NCI-H187 (cell line): ENCODE data around the gene CILP2.
A peak's percentile ranks its signal among the peaks of the same experiment; 100 is the strongest.

Experiments
- DNase-seq, 2 experiments: peaks; one replicate each; lab custom pipeline; 2025; lab: John Stamatoyannopoulos, UW

Gene CILP2

DNA sequence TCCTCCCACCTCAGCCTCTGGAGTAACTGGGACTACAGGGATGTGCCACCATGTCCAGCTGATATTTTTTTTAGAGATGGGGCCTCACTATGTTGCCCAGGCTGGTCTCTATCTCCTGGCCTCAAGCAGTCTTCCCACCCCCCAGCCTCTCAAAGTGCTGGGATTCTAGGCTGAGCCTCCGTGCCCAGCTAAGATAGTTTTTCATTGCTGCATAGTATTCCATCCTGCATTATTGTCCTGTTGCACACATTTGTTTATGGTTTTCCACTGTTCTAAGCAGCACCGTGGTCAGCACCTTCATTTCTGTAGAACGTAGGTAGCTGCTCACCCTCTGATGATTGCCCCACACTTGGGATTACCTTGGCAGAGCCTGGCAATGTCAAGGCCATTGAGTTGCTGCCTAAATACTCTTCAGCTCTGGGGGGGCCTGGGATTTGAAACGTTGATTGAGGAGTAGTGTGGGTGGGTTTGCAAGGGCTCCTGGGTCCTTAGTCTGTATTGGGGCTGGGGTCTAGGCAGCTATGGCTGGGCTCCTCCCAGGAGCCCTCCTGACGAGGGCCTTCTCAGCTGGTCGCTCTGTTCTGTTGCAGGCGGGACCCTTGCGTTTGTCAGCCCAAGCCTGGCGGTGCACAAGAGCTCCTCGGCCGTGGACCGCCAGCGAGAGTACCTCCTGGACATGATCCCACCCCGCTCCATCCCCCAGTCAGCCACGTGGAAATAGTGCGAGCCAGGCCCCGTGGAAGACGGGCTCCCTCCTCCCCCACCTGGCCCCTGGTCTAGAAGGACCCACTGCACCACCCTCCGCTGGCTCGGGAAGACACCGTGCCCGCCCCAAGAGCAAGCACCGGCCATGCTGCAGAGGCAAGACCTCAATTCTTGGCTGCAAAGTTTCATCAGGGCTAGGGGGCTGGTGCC lies 33.1 kb upstream of the CILP2 start:
- DNase-seq = no peak

DNA sequence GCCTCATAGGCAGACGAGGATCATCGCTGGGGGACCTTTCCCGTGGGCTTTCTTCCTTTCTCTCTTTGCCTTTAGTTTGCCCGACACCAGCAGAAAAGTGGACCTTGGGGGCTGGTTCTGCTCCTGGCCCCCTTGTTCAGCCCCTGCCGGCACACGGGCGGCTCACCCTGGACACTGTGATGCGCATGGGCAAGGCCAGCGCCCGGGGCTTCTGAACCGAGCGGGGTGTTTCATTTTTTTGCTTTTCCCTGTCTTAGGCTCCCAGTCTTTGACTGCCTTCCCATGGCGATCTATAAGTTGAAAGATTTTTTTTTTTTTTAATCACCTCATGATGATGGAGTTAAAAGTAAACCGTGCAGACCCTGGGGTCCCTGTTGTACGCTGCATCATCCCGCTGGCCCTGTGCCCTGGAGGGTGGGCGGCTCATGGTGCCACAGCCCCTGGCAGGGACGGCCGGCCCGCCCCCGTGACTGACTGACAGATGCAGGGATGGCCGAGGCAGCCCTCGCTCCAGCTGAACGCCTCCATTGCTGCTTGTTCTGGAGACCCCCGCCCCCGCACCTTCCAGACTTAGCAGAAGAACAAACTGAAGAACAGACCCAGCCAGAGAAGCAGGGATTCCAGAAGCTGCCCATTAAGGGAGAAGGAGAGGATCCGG lies 32.3 kb upstream of the CILP2 start:
- DNase-seq = no peak

DNA sequence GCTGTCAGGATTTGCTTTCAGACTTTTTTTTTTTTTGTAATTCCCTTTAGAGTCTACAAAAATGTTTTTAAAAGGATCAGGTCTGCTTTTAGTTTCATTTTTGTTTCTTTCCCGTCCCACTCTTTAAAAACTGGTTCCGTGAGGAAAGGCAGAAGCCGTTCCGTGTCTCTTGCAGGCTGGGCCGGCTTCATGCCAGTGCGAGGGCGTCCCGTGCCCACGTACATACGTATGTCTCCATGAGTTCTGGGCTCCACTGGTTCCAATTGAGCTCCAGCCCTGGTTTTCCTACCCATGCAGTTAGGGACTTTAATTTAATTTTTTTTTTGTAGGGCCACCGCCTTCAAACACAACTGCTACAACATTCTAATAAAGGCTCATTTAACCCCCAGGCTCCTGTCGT lies 31.5 kb upstream of the CILP2 start:
- DNase-seq = no peak

DNA sequence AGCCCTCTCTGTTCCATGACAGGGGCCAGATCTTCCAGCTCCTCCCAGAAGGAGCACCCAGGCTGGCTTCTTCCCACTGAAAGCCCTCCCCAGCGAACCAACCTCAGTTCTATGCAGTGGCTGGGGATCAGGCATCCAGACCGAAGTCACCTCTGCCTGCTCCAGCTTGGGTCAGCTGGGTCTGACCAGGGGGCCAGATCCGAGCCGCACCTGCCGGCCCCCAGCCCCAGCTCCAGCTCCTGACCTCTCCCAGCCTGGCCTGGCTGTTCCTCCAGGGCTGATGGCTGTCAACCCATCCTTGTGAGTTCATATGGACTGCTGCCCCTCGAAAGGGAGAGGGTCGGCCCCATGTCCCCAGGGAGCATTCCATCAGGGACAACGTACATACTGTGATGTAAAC lies 30.7 kb upstream of the CILP2 start:
- no peak for DNase-seq

DNA sequence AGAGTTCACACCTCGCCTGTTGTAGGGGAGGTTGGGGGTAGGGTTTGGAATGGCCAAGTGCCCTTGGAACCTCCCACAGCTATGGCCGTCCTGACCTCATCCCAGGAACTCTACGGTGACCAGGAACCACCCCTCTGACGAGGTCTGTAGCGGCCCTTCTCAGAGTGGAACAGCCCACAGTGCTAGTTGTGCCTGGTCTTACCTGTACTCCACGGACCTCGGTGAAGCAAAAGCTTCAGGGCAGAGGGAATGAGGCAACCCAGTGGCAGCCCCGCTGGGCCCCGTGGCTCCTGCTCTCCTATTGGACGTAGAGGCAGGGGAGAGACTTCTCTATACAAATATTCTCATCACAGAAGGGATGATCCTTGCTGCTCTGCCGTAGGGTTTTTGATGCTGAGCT lies 29.8 kb upstream of the CILP2 start:
- DNase-seq = no peak

DNA sequence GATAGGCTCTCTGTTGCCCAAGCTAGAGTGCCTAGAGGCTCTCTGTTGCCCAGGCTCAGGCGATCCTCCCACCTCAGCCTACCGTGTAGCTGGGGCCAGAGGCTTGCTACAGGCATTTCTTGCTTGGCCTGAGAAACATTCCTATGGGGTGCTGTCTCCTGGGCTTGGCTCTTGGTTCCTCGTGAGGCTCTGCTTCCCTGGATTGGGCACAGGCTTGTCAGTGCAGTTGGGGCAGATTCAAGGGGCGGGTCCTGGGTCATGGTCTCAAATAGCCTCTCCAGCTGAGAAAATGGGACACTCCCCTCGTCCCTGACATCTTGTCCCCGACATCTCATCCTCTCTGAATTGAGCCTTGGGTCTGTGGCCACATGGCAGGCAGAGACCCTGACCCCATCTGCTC lies 27.6 kb upstream of the CILP2 start:
- no peak for DNase-seq

DNA sequence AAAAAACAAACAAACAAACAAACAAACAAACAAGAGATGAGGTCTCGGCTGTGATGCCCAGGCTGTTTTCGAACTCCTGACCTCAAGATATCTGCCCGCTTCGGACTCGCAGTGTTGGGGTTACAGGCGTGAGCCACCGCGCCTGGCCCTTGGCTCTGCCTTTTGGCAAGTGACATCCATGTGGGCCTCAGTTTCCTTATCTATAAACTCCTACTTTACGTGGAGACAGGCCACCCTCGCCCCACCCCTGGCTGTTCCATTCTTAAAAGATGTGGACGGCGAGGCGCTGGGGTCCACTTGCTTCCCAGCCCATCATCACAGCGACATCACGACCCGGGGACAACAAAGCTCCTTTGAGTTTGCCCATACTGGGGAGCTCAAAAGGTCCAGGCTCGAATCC lies 24.4 kb upstream of the CILP2 start:
- DNase-seq = no peak

DNA sequence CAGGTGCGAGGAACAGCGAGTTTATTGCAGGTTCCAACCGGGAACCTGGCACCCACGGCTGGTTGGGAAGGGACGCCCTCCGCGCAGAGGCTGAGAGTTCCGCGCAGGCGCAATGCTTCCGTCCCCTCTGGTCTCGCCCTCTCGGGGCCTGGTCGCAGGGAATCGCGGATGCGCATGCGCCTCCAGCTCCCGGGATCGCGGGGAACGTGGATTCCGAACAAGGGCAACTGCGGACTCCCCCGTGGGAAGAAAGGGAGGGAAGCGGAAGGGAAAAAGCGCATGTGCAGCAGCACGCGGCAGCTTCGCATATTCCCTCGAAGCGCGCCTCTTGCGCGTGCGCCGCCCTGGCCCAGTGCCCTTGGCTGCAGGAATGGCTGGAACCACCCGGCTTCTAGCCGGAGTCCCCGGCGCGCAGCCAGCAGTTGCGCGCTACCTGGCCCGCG lies 23.8 kb upstream of the CILP2 start:
- DNase-seq = no peak

DNA sequence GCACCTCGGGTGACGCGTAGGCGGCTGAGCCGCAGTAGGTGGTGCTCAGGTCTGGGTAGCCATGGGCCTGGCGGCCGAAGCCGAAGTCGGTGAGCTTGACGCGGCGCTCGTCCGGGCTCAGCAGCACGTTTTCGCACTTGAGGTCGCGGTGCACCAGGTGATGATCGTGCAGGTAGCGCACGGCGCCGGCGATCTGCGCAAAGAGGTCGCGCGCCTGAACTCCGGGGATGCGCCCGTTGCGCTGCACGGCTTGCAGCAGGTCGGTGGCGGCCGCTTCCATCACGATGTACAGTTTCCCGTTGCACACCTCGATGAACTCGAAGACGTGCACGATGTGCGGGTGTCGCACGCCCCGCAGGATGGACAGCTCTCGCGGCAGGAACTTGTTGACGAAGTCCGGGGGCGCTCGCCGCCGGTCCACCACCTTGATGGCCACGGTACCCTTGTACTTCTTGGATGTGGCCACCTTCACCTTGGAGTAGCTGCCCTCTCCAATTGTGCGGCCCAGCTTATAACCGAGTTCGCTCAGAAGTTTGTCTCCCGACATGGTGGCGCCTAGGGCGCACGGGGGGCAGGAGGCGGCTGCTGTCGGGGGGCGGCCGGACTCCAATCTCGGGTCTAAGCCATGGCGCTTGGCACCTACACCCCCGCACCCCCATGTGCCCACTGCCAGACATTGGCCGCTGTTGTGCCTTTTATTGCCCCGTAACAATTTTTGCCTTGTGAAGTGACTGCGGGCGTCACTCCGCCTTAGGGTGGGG lies 23.0 kb upstream of the CILP2 start, which contains the start of gene TSSK6:
TSS of gene TSSK6 (minus strand) at position 668 of the 761 bp plus-strand sequence. CDS start at position 547, 121 bp downstream.
- DNase-seq = no peak

DNA sequence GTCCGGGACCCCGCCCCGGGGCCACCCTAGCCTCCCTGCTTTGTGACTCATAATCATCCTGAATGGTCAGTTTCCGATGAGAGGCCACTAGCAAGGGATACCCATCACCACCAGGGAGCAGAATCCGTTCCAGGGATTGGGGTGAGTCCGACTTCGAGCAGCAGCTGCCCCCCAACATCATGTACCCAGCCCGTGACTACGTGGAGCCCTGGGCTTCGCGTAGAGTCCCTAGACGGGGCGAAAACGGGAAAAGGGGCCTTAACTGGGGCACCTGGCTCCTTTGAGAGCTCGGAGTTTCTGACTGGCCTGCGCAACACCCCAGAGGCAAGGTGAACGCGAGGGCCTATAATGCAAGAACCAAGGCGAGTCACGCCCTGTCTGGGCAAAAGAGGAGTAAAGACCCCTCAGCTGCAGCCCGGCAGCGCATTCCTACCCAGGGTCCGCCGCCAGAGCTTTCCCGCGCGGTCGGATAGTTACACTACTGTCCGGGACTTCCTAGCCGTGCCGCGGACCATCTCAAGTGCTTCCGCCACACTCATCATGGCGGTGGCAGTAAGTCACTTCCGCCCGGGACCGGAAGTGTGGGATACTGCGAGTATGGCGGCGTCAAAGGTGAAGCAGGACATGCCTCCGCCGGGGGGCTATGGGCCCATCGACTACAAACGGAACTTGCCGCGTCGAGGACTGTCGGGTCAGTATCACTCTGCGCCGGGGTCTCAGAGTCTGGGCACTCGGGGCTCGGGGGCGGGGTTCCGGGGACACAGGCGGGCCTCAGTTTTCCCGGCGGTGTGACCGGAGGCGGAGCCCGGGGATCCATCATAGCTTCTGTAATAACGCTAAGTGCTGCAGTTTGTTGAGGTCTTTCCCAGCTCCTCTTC lies 22.2 kb upstream of the CILP2 start, which contains the start of gene NDUFA13:
TSS of gene NDUFA13 (plus strand) at position 584 of the 878 bp plus-strand sequence. CDS start at position 598, 14 bp downstream.
- peak; percentile 60 to 71 for DNase-seq

DNA sequence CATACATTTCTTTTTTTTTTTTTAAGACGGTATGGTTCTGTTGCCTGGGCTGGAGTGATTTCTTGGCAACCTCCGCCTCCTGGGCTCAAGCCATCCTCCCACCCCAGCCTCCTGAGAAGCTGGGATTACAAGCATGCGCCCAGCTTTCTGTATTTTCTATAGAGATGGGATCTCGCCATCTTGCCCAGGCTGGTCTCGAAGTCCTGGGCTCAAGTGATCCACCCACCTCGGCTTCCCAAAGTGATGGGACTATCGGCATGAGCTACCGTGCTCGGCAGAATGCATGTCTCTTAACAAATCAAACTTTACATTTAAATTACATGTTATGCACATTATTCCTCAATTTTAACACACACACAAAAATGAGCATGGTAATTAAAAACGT lies 20.8 kb upstream of the CILP2 start:
- DNase-seq = no peak

DNA sequence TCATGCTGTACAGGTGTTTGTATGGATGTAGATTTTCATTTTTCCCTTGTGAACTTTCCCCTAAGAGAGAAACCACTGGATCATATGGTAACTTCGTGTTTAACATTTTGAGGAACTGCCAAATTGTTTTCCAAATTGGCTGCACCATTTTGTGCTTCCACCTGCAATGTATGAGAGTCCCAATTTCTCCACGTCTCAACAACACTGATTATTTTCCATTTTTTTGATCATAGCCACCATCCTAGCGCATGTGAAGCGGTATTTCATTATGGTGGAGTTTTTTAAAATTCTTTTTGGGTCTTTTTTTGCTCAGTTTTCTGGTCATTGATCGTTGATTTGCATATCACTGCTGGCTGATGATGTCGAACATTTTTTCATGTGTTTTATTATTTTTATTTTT lies 17.1 kb upstream of the CILP2 start:
- DNase-seq = no peak

DNA sequence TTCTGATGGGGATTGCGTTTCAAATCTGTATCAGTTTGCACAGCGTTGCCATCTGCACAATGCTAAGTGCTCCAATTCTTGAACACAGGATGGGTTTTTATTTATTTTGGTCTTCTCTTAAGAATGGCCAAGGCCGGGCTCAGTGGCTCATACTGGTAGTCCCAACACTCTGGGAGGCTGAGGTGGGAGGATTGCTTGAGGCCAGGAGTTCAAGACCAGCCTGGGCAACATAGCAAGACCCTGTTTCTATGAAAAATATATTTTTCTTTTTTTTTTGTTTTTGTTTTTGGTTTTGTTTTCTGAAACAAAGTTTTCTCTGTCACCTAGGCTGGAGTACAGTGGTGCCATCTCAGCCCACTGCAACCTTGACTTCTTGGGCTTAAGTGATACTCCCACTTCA lies 14.9 kb upstream of the CILP2 start:
- DNase-seq = no peak

DNA sequence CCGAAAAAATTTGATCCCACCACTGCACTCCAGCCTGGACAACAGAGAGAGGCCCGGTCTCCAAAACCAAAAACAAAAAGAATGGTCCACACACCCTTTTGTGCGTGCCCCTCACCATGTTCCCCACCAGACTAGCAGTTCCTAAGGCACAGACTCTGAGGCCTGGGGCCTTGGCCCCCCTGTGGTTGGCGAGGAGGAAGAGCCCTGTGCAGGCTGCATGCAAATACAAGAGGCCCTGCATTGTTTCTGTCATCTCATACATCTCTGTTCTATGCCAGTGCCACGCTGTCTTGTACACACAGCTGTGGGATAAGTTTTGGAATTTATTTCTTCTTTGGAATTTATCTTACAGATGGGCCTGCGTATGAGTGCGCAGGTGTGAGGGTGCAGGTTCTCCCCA lies 14.0 kb upstream of the CILP2 start:
- no peak for DNase-seq

DNA sequence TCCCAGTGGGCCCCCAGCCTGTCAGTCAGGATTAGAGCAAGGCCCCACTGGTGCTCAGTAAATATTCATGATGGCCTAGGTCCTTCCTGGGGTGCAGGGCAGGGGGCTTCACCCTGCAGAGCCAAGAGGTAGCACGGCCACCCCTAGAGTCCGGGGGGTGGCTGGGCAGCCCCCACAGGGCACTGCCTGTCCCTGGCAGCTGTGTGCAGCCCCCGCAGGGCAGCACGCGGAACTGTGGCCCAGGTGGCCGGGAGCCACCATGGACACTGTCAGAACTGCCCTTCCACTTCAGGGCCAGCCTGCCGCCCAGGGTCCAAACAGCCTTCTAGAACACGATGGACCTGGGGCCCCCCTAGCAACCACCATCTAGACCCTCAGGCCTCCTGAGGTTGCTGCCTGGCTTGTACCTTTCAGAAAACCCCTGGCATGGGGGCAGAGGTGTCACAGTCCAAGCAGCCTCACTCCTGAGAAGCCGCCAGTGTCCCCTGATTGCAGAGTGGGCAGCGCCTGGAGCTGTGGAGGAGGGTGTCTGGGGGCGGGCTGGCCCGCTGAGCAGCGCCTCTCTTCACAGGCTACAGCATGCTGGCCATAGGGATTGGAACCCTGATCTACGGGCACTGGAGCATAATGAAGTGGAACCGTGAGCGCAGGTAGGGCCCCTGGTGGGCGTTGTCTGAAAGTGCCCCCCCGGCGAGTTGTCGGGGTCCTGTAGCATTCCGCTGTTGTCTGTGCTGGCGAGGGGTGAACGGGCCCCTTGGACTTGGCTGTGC lies 12.3 kb upstream of the CILP2 start:
- no peak for DNase-seq

DNA sequence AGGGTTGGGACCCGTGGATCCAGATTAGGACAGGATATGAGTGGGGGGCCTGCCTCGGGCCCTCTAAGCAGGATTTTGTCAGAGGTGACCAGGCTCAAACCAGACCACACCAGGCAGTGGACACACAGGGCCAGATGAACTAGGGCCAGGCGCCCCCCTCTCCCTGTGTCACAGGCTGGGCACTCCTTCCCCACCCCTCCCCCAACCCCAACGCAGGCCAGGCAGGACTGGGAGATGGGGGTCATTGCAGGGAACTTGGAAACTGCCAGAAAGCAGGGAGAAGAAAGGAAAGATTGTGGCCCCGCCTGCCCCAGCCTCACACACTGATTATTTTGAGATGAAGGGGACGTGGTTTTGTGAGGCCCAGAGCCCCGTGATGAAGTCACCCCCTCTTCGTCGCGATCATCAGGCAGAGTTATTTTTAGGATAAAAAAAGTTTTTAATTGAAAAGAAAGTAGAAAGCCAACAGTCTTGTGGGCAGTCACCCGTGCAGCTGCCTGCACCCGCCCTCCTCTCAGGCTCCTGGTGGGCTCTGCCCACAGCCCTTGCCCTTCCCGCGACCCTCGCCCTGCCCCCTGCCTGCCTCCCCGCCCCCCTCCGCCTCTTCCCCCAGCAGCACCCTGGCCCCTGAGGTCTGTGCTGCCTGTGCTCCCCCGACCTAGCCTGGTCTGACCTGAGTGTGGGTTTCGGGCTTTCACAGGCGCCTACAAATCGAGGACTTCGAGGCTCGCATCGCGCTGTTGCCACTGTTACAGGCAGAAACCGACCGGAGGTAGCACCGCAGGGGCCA lies 11.3 kb upstream of the CILP2 start:
- no peak for DNase-seq

DNA sequence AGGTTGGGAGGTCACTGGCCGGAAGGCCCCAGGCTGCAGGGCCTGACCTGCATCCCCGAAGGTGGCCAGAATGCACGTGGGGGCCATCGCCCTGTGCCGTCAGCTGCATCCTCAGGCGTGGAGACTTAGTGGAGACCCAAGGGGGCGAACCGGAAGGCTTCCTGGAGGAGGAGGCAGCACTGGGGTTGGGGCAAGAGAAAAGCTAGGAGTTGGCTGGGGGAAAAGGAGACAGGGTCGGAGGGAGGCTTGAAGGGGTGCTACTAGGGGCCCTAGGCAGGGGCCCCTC lies 10.8 kb upstream of the CILP2 start:
- no peak for DNase-seq

DNA sequence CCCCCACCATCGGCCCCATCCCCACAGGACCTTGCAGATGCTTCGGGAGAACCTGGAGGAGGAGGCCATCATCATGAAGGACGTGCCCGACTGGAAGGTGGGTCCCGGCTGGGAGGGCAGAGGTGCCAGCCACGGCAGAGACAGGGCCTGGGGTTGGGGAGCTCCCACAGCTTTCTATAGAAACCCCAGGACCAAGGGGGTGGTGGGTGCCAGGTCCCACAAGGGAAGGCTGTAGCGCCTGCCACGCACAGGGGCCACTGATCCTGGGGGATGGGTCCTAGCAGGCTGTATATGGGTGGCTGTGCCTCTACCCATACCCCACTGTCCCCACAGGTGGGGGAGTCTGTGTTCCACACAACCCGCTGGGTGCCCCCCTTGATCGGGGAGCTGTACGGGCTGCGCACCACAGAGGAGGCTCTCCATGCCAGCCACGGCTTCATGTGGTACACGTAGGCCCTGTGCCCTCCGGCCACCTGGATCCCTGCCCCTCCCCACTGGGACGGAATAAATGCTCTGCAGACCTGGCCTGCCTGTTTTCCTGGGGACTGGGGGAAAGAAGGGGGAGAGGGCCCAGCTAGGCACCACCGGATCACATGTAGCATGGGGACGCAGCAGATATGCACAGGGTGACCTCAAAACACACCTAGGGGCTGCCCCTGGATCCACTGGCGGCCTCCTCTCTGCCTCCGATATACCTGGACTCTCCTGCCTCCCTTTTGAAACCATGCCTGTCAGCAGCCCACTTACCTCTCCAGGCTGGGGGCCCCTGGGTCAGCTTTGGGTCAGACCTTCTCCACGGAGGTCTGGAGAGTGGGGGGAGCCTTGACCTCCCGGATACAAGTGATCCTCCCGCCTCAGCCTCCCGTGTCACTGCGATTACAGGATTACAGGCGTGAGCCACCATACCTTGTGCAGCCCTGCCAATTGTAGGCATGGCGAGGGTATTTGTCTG lies 10.1 kb upstream of the CILP2 start:
- no peak for DNase-seq
